K562 (cell line): Measurements from ENCODE around the gene MRPL40. TPM values are rescaled to one million over a fixed set of nuclear protein-coding genes. Genes with fewer than 3 reads are reported as not detected.
A peak's percentile ranks its signal among the peaks of the same experiment; 100 is the strongest.

Experiments
- CLOCK ChIP-seq: fragments of 250-450 bp; sonication (Bioruptor Pico); IDR thresholded peaks from 2 replicates; pipeline ENCODE4 v1.4.0; 2020; ENCODE audit warnings: mild to moderate bottlenecking, moderate library complexity, borderline replicate concordance
- ELK3 ChIP-seq: fragments of 450-650 bp; formaldehyde crosslinking; IDR thresholded peaks from 2 replicates; pipeline ENCODE4 v1.4.0; 2020; ENCODE audit warnings: mild to moderate bottlenecking
- ETV5 ChIP-seq: sonication (generic); formaldehyde crosslinking; IDR thresholded peaks from 2 replicates; pipeline ENCODE4 v1.4.0; 2020; ENCODE audit warnings: low read depth, mild to moderate bottlenecking, missing genetic modification reagents
- GTF2B ChIP-seq: IDR thresholded peaks from 2 replicates; pipeline ENCODE4 v1.6.1; 2011; ENCODE audit not compliant: insufficient read length; ENCODE audit errors: extremely low read depth
- HMG20A ChIP-seq: fragments of 450-650 bp; formaldehyde crosslinking; conservative IDR thresholded peaks from 2 replicates; pipeline ENCODE4 v1.4.0; 2020; ENCODE audit warnings: mild to moderate bottlenecking, mixed read lengths
- ID3 ChIP-seq, 2 experiments: fragments of 250-450 bp in 1 of 2; fragments of 450-650 bp in 1 of 2; sonication (Bioruptor Pico) in 1 of 2; IDR thresholded peaks; 2 replicates each; pipeline versions ENCODE4 v1.6.1 to v1.8.0; 2016 to 2021; ENCODE audit warnings: mild to moderate bottlenecking in 2 of 2, moderate library complexity in 2 of 2, missing compliant biosample characterization in 1 of 2, missing genetic modification characterization in 1 of 2
- IRF1 ChIP-seq: sonication (generic); formaldehyde crosslinking; IDR thresholded peaks from 2 replicates; pipeline ENCODE4 v1.8.0; 2022; ENCODE audit warnings: missing genetic modification reagents, mild to moderate bottlenecking, borderline replicate concordance
- LCOR ChIP-seq: sonication (generic); formaldehyde crosslinking; IDR thresholded peaks from 2 replicates; pipeline ENCODE4 v1.8.0; 2022; ENCODE audit warnings: mild to moderate bottlenecking, missing genetic modification reagents
- MBD1 ChIP-seq: fragments of 250-450 bp; sonication (Bioruptor Pico); IDR thresholded peaks from 2 replicates; pipeline ENCODE4 v1.8.0; 2022; ENCODE audit warnings: inconsistent platforms
- MLX ChIP-seq, 2 experiments: fragments of 450-650 bp in 1 of 2; sonication (generic) in 1 of 2; formaldehyde crosslinking; conservative IDR thresholded peaks; 2 replicates each; pipeline versions ENCODE4 v1.4.0 to v1.8.1; 2020 to 2022; ENCODE audit warnings: mild to moderate bottlenecking in 1 of 2, missing genetic modification reagents in 1 of 2
- SETDB1 ChIP-seq: IDR thresholded peaks from one replicate; pipeline ENCODE4 v1.6.1; 2012; ENCODE audit warnings: low read length, control low read depth, inconsistent platforms
- SMARCA4 ChIP-seq: fragments of 450-650 bp; IDR thresholded peaks from 2 replicates; pipeline ENCODE4 v1.6.1; 2016
- SPI1 ChIP-seq: IDR thresholded peaks from 2 replicates; pipeline ENCODE4 v1.6.1; 2011; ENCODE audit warnings: low read depth, low read length, control low read depth, borderline replicate concordance
- TEAD1 ChIP-seq, 2 experiments: fragments of 450-650 bp in 1 of 2; sonication (generic) in 1 of 2; formaldehyde crosslinking; IDR thresholded peaks; 2 replicates each; pipeline versions ENCODE4 v1.4.0 to v1.8.0; 2020 to 2022; ENCODE audit warnings: mild to moderate bottlenecking in 2 of 2, missing genetic modification reagents in 1 of 2
- XRCC3 ChIP-seq: fragments of 450-650 bp; IDR thresholded peaks from 2 replicates; pipeline ENCODE4 v1.6.1; 2017; ENCODE audit warnings: mild to moderate bottlenecking, moderate library complexity
- ZNF277 ChIP-seq: fragments of 250-450 bp; sonication (Bioruptor Pico); IDR thresholded peaks from 2 replicates; pipeline ENCODE4 v1.8.0; 2022; ENCODE audit warnings: inconsistent platforms, mild to moderate bottlenecking, moderate library complexity, borderline replicate concordance
- polyA plus RNA-seq, 8 experiments: library from polyadenylated mRNA; depleted of rRNA in 4 of 8; stranded (reverse) in 5 of 8; unstranded in 3 of 8; fragments of >200 nt; fragmentation: Nextera tagmentation in 2 of 8; fragmentation: Illumina TruSeq in 1 of 8; extraction: Ambion mirVana in 2 of 8; extraction: Trizol in 1 of 8; gene quantifications; 2 replicates each; pipeline versions ENCODE4 v1.2.1 to v1.2.3, GENCODE V29; 2011 to 2014; ENCODE audit warnings: inconsistent platforms in 1 of 8, missing spikeins in 1 of 8
- total RNA-seq, 7 experiments: library from RNA; depleted of rRNA in 6 of 7; stranded (reverse); fragments of >200 nt in 6 of 7; fragmentation: Illumina TruSeq in 2 of 7; extraction: Trizol in 2 of 7; gene quantifications; 2 replicates each; pipeline versions ENCODE4 v1.2.1 to v1.2.3, GENCODE V29; 2011 to 2021; ENCODE audit warnings: low replicate concordance in 1 of 7

Gene MRPL40
- total and polyA plus RNA-seq, 9 of the 15 experiments (the other 6 are each of a cell fraction or from before 2014, with no cell fraction given) = 132 to 652 (median 208) TPM

GRCh38 chr22:19448076-19448607, 15.8 kb downstream of the MRPL40 start (continued):
- TF ChIP-seq CLOCK (CRISPR knock-in tag) (no peak), MBD1 (CRISPR knock-in tag) (no peak), LCOR (CRISPR knock-in tag) (no peak), SMARCA4 (peak; percentile 50; the same call in 1 of the 2 replicates), ETV5 (CRISPR knock-in tag) (no peak), ELK3 (CRISPR knock-in tag) (0 out of 2 replicates have a peak, but pooled peaks have one; percentile 47), IRF1 (no peak), MLX (CRISPR knock-in tag; conservative IDR thresholded peaks at IDR 0.05) (0 out of 4 replicates have a peak, but pooled peaks of 1 of the 2 experiments have one; percentile 65), SETDB1 (no peak), HMG20A (CRISPR knock-in tag) (0 out of 2 replicates have a peak, but pooled peaks have one; percentile 42), SPI1 (no peak), ZNF277 (CRISPR knock-in tag) (no peak), ID3 (CRISPR knock-in tag; IDR thresholded peaks at IDR 0.05) (no peak), ID3 (tag; IDR thresholded peaks at IDR 0.05) (no peak), XRCC3 (no peak), GTF2B (no peak), TEAD1 (CRISPR knock-in tag; IDR thresholded peaks at IDR 0.05) (0 out of 4 replicates have a peak, but pooled peaks of 1 of the 2 experiments have one; percentile 11)
